Tibial nerve (tissue), 4 donors: Measurements from ENCODE around the gene NCOA1.

ENCODE experiments used
- EP300 ChIP-seq, 2 donors: sonication (generic); formaldehyde crosslinking; IDR thresholded peaks; one replicate each; pipeline ENCODE4 v1.6.1; 2017; ENCODE audit warnings: antibody characterized with exemption in 2 of 2, mild to moderate bottlenecking in 1 of 2
- TF ChIP-seq, protein P1 (sequence below), 5 experiments: fragments of 200-600 bp in 3 of 5; fragments of 450-650 bp in 2 of 5; sonication (generic) in 3 of 5; IDR thresholded peaks; one replicate each; pipeline ENCODE4 v1.5.1; 2016 to 2019; ENCODE audit warnings: antibody characterized with exemption in 5 of 5, mild to moderate bottlenecking in 3 of 5, moderate library complexity in 2 of 5

DNA sequence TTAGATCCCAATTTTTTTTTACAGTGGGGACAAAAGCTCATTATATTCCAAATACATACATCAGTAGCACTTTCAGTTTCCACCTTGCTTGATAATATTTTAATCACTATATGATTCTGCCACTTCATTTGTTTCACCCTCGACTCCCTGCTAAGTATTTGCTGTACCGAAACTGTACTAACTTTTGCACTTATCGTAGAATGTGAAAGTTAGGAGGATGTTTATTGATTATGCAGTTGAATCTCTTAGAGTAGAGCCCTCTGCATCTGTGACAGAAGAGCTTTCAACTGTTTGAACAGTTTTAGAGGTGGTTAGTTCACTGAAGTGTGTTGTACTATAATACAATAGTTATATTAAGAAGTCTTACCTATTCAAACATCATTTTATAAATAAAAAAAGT, 20.8 kb downstream of the NCOA1 start:
- TF ChIP-seq, protein P1, sequence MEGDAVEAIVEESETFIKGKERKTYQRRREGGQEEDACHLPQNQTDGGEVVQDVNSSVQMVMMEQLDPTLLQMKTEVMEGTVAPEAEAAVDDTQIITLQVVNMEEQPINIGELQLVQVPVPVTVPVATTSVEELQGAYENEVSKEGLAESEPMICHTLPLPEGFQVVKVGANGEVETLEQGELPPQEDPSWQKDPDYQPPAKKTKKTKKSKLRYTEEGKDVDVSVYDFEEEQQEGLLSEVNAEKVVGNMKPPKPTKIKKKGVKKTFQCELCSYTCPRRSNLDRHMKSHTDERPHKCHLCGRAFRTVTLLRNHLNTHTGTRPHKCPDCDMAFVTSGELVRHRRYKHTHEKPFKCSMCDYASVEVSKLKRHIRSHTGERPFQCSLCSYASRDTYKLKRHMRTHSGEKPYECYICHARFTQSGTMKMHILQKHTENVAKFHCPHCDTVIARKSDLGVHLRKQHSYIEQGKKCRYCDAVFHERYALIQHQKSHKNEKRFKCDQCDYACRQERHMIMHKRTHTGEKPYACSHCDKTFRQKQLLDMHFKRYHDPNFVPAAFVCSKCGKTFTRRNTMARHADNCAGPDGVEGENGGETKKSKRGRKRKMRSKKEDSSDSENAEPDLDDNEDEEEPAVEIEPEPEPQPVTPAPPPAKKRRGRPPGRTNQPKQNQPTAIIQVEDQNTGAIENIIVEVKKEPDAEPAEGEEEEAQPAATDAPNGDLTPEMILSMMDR (IDR thresholded peaks at IDR 0.05), result no peak
- no peak for TF ChIP-seq EP300 (IDR thresholded peaks at IDR 0.05)
